ENCODE results near the gene NTRK2. TPM values are rescaled to one million over a fixed set of nuclear protein-coding genes. Genes with fewer than 3 reads are reported as not detected.

The NTRK2 gene
- total and polyA plus RNA-seq, 10 of the 15 experiments (the other 5 are each of a cell fraction or from before 2014, with no cell fraction given) = 0.42 to 4.6 (median 0.65) TPM

DNA sequence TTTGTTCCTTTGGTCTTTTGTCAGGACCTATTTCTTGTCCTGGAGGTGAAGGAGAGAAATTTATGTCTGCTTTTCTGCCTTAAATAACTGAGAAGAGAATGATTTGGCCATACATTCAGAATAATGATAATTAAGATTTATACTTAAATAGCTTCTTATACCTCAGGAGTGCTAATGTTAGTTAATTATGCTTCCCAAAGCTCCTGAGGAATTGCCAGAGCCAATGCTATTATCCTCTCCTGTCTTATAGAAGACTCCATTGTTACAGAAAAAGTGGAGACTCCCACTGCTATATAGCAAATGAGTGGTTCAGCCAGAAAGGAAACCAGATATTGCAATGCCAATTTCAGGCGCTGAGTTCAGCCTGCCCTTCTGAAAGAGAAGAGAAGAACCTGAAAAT is 67.0 kb downstream of the NTRK2 start (continued):
- TF ChIP-seq, protein P1, sequence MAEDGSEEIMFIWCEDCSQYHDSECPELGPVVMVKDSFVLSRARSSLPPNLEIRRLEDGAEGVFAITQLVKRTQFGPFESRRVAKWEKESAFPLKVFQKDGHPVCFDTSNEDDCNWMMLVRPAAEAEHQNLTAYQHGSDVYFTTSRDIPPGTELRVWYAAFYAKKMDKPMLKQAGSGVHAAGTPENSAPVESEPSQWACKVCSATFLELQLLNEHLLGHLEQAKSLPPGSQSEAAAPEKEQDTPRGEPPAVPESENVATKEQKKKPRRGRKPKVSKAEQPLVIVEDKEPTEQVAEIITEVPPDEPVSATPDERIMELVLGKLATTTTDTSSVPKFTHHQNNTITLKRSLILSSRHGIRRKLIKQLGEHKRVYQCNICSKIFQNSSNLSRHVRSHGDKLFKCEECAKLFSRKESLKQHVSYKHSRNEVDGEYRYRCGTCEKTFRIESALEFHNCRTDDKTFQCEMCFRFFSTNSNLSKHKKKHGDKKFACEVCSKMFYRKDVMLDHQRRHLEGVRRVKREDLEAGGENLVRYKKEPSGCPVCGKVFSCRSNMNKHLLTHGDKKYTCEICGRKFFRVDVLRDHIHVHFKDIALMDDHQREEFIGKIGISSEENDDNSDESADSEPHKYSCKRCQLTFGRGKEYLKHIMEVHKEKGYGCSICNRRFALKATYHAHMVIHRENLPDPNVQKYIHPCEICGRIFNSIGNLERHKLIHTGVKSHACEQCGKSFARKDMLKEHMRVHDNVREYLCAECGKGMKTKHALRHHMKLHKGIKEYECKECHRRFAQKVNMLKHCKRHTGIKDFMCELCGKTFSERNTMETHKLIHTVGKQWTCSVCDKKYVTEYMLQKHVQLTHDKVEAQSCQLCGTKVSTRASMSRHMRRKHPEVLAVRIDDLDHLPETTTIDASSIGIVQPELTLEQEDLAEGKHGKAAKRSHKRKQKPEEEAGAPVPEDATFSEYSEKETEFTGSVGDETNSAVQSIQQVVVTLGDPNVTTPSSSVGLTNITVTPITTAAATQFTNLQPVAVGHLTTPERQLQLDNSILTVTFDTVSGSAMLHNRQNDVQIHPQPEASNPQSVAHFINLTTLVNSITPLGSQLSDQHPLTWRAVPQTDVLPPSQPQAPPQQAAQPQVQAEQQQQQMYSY (CRISPR knock-in tag; IDR thresholded peaks at IDR 0.05) = no peak

DNA sequence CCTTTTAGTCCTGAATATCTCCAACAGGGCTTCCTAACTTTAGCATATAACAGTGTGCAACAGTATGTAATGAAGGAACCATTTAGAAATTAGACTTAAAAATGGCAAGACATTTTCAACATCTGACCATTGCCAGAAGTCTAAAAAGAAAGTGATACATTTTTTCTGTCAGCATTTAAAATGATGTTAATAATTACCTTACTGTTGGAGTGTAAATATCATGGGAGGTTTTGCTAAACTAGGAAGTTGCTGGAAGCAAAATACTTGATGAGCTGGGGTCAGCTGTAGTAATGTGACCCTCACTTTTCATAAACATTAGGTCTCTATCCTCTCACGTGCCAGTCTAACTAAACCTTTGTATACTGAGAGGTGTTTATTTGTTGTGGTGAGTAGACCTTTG is 68.8 kb downstream of the NTRK2 start:
- TF ChIP-seq BHLHE40 (IDR thresholded peaks at IDR 0.05; ENCODE audit: borderline replicate concordance in 1 of 2, low read depth in 2 of 2, low read length in 1 of 2) = peak; percentile 36 to 50; a peak in 1 of 4 replicates
- TF ChIP-seq, protein P2, sequence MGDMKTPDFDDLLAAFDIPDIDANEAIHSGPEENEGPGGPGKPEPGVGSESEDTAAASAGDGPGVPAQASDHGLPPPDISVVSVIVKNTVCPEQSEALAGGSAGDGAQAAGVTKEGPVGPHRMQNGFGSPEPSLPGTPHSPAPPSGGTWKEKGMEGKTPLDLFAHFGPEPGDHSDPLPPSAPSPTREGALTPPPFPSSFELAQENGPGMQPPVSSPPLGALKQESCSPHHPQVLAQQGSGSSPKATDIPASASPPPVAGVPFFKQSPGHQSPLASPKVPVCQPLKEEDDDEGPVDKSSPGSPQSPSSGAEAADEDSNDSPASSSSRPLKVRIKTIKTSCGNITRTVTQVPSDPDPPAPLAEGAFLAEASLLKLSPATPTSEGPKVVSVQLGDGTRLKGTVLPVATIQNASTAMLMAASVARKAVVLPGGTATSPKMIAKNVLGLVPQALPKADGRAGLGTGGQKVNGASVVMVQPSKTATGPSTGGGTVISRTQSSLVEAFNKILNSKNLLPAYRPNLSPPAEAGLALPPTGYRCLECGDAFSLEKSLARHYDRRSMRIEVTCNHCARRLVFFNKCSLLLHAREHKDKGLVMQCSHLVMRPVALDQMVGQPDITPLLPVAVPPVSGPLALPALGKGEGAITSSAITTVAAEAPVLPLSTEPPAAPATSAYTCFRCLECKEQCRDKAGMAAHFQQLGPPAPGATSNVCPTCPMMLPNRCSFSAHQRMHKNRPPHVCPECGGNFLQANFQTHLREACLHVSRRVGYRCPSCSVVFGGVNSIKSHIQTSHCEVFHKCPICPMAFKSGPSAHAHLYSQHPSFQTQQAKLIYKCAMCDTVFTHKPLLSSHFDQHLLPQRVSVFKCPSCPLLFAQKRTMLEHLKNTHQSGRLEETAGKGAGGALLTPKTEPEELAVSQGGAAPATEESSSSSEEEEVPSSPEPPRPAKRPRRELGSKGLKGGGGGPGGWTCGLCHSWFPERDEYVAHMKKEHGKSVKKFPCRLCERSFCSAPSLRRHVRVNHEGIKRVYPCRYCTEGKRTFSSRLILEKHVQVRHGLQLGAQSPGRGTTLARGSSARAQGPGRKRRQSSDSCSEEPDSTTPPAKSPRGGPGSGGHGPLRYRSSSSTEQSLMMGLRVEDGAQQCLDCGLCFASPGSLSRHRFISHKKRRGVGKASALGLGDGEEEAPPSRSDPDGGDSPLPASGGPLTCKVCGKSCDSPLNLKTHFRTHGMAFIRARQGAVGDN (IDR thresholded peaks at IDR 0.05) = peak; percentile 28; the same call in 1 of the 2 replicates
- no peak for TF ChIP-seq LARP7 (IDR thresholded peaks at IDR 0.05)
- CTCF ChIA-PET = interaction anchor here (0.9 to 2.1 kb wide), 2 partner anchors 29 to 41 kb away, joined by 3 to 7 read pairs; no protein-coding TSS in a partner anchor
- POLR2A ChIA-PET = interaction anchor here (1.0 to 1.6 kb wide), 3 partner anchors 12 to 27 kb away, joined by 3 to 4 read pairs (median 3); no protein-coding TSS in a partner anchor
- Histone ChIP-seq H3K4me2 (ENCODE audit: control insufficient read depth, insufficient read depth) (no peak overlapping the region), H4K20me1 (ENCODE audit: control insufficient read depth, insufficient read depth) (no peaks in the 10 kb centered on the region), H3K36me3 (ENCODE audit: control insufficient read depth in 2 of 2, insufficient read depth in 2 of 2, low read length in 1 of 2) (peaks cover 0 to 2% of the 10 kb centered on the region in 2 experiments; a peak in 1 of 4 replicates), H3K9me3 (replicated peaks; ENCODE audit: control insufficient read depth, insufficient read depth, low read length) (peaks cover 2% of the 10 kb centered on the region; the same call in 2 of the 3 replicates), H3K27me3 (replicated peaks in 1 of 2; ENCODE audit: control insufficient read depth in 2 of 2, insufficient read depth in 2 of 2, low read length in 1 of 2) (no peaks in the 10 kb centered on the region), H3K4me3 (no peak overlapping the region), H3K9ac (ENCODE audit: control insufficient read depth, insufficient read depth, low read length) (no peak overlapping the region), H3K79me2 (ENCODE audit: control insufficient read depth, insufficient read depth, low read length) (no peaks in the 10 kb centered on the region), H2AFZ (ENCODE audit: control insufficient read depth, low read depth, low read length) (no peak overlapping the region), H3K4me1 (ENCODE audit: control insufficient read depth, insufficient read depth, low read length) (no peaks in the 10 kb centered on the region), H3K27ac (ENCODE audit: control insufficient read depth, insufficient read depth) (no peak overlapping the region)
- SMC1A ChIA-PET (ENCODE audit: uncharacterized antibody, unreplicated experiment) = interaction anchor here (0.7 to 2.8 kb wide), 9 partner anchors 10 to 42 kb away, joined by 3 to 15 read pairs (median 4); no protein-coding TSS in a partner anchor
- ATAC-seq = peak; percentile 27; the same call in 1 of the 3 replicates
- 76% methylated on average over 1 of the region's 1 CpG for WGBS (ENCODE audit: insufficient coverage, insufficient replicate concordance, low lambda C conversion rate, missing lambda C conversion rate)
- DNase-seq (ENCODE audit: low read depth, low spot score) = no peak
- intact Hi-C loops (cut with micrococcal nuclease; ENCODE audit: unreplicated experiment) = no loop called here
- no TSS peak for BruUV-seq (replicated peaks)
- RAD21 ChIA-PET (ENCODE audit: unreplicated experiment) = interaction anchor here (1.0 to 1.4 kb wide), 2 partner anchors 41 to 42 kb away, joined by 3 read pairs; no protein-coding TSS in a partner anchor
- in situ Hi-C loops (cut with MboI) = no loop called here
- FAIRE-seq = no peak
